GM12874 (cell line): ENCODE results near the gene PRDX2.

Experiments used
- TF ChIP-seq, protein P1 (sequence below): IDR thresholded peaks from 2 replicates; pipeline ENCODE4 v1.5.1; 2011; ENCODE audit warnings: low read depth, mild to moderate bottlenecking, control low read depth, low read length, moderate library complexity; ENCODE audit not compliant: insufficient read depth

The PRDX2 gene

GRCh38 chr19:12788042-12788681, 13.4 kb downstream of the PRDX2 start:
- TF ChIP-seq, protein P1, sequence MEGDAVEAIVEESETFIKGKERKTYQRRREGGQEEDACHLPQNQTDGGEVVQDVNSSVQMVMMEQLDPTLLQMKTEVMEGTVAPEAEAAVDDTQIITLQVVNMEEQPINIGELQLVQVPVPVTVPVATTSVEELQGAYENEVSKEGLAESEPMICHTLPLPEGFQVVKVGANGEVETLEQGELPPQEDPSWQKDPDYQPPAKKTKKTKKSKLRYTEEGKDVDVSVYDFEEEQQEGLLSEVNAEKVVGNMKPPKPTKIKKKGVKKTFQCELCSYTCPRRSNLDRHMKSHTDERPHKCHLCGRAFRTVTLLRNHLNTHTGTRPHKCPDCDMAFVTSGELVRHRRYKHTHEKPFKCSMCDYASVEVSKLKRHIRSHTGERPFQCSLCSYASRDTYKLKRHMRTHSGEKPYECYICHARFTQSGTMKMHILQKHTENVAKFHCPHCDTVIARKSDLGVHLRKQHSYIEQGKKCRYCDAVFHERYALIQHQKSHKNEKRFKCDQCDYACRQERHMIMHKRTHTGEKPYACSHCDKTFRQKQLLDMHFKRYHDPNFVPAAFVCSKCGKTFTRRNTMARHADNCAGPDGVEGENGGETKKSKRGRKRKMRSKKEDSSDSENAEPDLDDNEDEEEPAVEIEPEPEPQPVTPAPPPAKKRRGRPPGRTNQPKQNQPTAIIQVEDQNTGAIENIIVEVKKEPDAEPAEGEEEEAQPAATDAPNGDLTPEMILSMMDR, result no peak

- TF ChIP-seq, protein P1, result no peak
Observed at GRCh38 chr19:12787458-12787857, 14.1 kb downstream of the PRDX2 start.

GRCh38 chr19:12786952-12787351, 14.6 kb downstream of the PRDX2 start:
- TF ChIP-seq, protein P1, result no peak

DNA sequence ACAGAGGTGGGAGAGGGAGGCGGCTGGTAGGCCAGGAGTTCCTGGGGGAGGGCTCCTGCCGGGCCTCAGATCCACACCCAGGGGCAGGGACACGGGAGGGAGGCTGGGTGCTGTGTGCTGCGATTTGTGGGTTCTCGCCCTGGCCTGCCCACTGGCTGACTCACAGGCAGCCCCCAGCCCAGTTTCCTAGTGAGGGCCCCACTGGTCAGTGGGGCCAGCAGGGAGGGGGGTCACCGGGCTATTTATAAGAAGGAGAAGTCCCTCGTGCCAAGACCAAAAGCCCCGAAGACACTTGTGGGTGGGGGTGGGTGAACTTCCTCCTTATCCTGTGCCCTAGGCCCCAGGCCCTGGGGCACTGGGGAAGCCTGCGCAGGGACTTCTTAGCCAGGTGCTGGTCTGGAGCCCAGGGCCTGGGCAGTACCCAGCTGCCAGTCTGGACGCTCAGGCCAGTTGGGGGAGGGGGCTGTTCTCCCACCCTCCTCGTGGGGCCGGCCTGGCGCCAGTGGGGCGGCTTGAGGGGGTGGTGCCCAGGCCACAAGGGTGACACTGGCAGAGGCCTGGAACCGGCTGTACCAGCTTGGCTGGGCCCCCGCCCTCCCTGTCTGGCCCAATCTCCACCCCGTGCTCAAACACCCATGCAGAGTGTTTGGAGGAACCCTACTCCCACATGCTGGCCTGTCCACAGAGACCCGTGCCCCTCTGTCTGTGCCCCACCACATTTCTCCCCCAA, 15.3 kb downstream of the PRDX2 start:
- TF ChIP-seq, protein P1, result no peak

DNA sequence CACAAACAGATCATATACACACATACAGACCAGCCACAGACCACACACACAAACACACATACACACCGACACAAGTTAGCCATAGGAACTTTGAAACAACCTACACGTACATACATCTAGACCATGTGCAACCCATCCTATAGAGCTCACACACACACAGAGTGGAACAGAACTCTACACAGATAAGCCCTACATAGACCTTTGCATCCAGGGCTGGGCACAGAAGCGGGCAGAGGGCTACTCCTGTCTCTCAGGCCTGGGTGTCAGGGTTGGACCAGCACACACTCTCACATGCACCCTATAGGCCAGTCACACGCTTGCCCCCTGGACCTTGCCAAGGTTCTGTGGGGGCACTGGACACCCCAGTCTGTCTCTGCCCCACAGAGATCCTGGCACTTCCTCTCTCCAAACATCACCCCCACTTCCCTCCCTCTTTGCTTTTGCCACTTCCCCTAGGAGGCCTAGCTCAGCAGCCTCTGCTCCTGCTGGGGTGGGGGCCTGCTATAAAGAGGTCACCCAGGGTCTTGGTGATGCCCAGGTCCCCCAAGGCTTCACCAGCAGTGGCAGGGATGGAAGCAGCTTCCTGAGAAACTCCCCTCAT, 16.1 kb downstream of the PRDX2 start:
- TF ChIP-seq, protein P1, result no peak

DNA sequence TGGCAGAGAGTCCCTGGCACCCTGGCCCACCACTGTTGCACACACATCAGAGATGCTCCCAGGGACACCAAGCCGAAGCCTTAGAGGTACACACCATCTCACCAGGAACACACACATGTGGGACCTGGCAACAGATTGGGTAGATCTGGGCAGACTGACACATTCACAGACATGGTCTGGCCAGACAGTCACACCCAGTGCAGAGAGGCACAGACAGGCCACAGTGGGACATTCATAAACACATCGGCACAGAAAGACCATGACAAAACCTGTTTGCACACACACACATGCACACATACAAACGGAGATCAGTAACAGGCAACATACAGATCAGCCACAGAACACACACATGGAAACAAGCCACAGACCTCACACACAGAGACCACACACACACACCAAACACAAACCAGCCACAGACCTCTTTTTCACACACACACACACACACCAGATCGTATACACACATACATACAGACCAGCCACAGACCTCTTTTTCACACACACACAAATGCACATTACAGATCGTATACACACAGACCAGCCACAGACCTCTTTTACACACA, 16.6 kb downstream of the PRDX2 start:
- TF ChIP-seq, protein P1, result no peak

DNA sequence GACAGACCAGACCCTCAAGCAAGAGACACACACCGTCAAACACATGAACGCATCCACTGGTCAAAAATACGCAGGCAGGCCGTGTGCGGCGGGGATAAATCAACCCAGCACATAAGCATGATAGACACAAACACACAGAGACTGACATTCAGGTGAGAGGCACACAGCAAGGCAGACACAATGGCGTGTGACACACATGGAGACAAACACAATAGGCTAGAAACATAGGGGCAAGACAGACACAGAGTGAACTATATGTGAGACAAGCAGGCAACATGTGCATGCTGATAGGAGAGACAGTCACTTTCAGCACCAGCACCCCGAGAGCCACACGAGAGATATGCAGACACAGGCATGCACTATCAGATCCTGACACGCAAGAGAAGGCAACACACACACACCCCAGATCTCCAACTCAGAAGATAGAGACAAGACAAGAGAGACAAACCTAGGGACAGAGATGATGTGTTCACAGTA, 17.2 kb downstream of the PRDX2 start:
- TF ChIP-seq, protein P1, result no peak
